ENCODE results near the gene SERGEF. TPM values are rescaled to one million over a fixed set of nuclear protein-coding genes. Genes with fewer than 3 reads are reported as not detected.

Gene SERGEF
- total and polyA plus RNA-seq, 2 experiments from 2014 or later, result 18.3 to 23.2 TPM

GRCh38 chr11:17767914-17768313 lies 244.9 kb downstream of the SERGEF start:
- in situ Hi-C loops (cut with MboI), result no loop called here
- no peak for DNase-seq
- Histone ChIP-seq H3K79me2 (ENCODE audit: insufficient read depth) (no peaks in the 10 kb centered on the region), H3K27me3 (replicated peaks; ENCODE audit: insufficient read depth) (no peaks in the 10 kb centered on the region), H3K36me3 (ENCODE audit: low read depth) (no peaks in the 10 kb centered on the region), H3K9ac (no peak overlapping the region), H2AFZ (no peak overlapping the region), H3K4me2 (ENCODE audit: unreplicated experiment) (no peak overlapping the region), H3K4me1 (ENCODE audit: insufficient read depth) (no peaks in the 10 kb centered on the region), H3K9me3 (ENCODE audit: low read depth) (no peaks in the 10 kb centered on the region), H3K9me2 (ENCODE audit: insufficient read depth) (no peaks in the 10 kb centered on the region), H3F3A (ENCODE audit: insufficient read depth) (no peaks in the 10 kb centered on the region), H4K20me1 (ENCODE audit: insufficient read depth) (no peaks in the 10 kb centered on the region), H3K4me3 (no peak overlapping the region), H3K27ac (no peak overlapping the region)
- TF ChIP-seq EZH2 (IDR thresholded peaks at IDR 0.05; ENCODE audit: insufficient read depth, poor library complexity, severe bottlenecking) (no peak), EZH2phosphoT487 (IDR thresholded peaks at IDR 0.05; ENCODE audit: insufficient read depth, low read depth) (no peak)
- 71 to 89% methylated on average over 2 of the region's 2 CpGs for WGBS, 2 experiments (ENCODE audit: low coverage in 1 of 2, low lambda C conversion rate in 2 of 2, missing lambda C conversion rate in 2 of 2)

GRCh38 chr11:17767301-17767885 lies 245.5 kb downstream of the SERGEF start:
- 67 to 77% methylated on average over 7 of the region's 7 CpGs for WGBS, 2 experiments (ENCODE audit: low coverage in 1 of 2, low lambda C conversion rate in 2 of 2, missing lambda C conversion rate in 2 of 2)
- no peak overlapping the region for H2AFZ ChIP-seq
- H3K9ac ChIP-seq, result no peak overlapping the region
- H3K36me3 ChIP-seq (ENCODE audit: low read depth), result no peaks in the 10 kb centered on the region
- no peak overlapping the region for H3K27ac ChIP-seq
- H3K4me1 ChIP-seq (ENCODE audit: insufficient read depth), result no peaks in the 10 kb centered on the region
- no peaks in the 10 kb centered on the region for H4K20me1 ChIP-seq (ENCODE audit: insufficient read depth)
- TF ChIP-seq EZH2 (IDR thresholded peaks at IDR 0.05; ENCODE audit: insufficient read depth, poor library complexity, severe bottlenecking), result no peak
- no peak for TF ChIP-seq EZH2phosphoT487 (IDR thresholded peaks at IDR 0.05; ENCODE audit: insufficient read depth, low read depth)
- no peaks in the 10 kb centered on the region for H3K27me3 ChIP-seq (replicated peaks; ENCODE audit: insufficient read depth)
- H3K9me3 ChIP-seq (ENCODE audit: low read depth), result no peaks in the 10 kb centered on the region
- no peaks in the 10 kb centered on the region for H3K79me2 ChIP-seq (ENCODE audit: insufficient read depth)
- no peaks in the 10 kb centered on the region for H3K9me2 ChIP-seq (ENCODE audit: insufficient read depth)
- in situ Hi-C loops (cut with MboI), result no loop called here
- peak; percentile 37 for DNase-seq
- H3K4me3 ChIP-seq, result no peak overlapping the region
- H3K4me2 ChIP-seq (ENCODE audit: unreplicated experiment), result no peak overlapping the region
- no peaks in the 10 kb centered on the region for H3F3A ChIP-seq (ENCODE audit: insufficient read depth)

DNA sequence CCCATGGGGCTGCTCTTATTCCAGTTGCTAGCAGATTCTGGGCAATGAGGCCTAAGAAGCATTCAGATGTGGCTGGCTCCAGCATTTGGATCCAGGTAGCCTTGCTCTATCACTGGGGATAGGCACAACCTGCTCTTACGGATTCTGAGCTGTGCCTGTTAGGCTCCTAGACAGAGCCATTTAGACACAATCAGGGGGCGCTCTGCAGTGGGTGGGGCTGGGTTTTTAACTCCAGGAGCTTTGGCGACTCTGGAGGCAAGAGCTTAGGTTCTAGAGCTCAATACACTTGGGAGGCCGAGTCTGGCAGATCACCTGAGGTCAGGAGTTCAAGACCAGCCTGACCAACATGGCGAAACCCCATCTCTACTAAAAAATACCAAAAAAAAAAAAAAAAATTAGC lies 246.3 kb downstream of the SERGEF start:
- H3K79me2 ChIP-seq (ENCODE audit: insufficient read depth), result no peaks in the 10 kb centered on the region
- H3F3A ChIP-seq (ENCODE audit: insufficient read depth), result no peaks in the 10 kb centered on the region
- H3K4me3 ChIP-seq, result no peak overlapping the region
- H3K36me3 ChIP-seq (ENCODE audit: low read depth), result no peaks in the 10 kb centered on the region
- DNase-seq, result no peak
- TF ChIP-seq EZH2 (IDR thresholded peaks at IDR 0.05; ENCODE audit: insufficient read depth, poor library complexity, severe bottlenecking) (no peak), EZH2phosphoT487 (IDR thresholded peaks at IDR 0.05; ENCODE audit: insufficient read depth, low read depth) (no peak)
- H3K4me1 ChIP-seq (ENCODE audit: insufficient read depth), result no peaks in the 10 kb centered on the region
- in situ Hi-C loops (cut with MboI), result no loop called here
- H4K20me1 ChIP-seq (ENCODE audit: insufficient read depth), result no peaks in the 10 kb centered on the region
- H3K9me3 ChIP-seq (ENCODE audit: low read depth), result no peaks in the 10 kb centered on the region
- no peaks in the 10 kb centered on the region for H3K9me2 ChIP-seq (ENCODE audit: insufficient read depth)
- 53 to 64% methylated on average over 4 to 5 of the region's 5 CpGs for WGBS, 2 experiments (ENCODE audit: low coverage in 1 of 2, low lambda C conversion rate in 2 of 2, missing lambda C conversion rate in 2 of 2)
- no peak overlapping the region for H3K4me2 ChIP-seq (ENCODE audit: unreplicated experiment)
- no peak overlapping the region for H3K9ac ChIP-seq
- H3K27me3 ChIP-seq (replicated peaks; ENCODE audit: insufficient read depth), result no peaks in the 10 kb centered on the region
- no peak overlapping the region for H3K27ac ChIP-seq
- no peak overlapping the region for H2AFZ ChIP-seq

DNA sequence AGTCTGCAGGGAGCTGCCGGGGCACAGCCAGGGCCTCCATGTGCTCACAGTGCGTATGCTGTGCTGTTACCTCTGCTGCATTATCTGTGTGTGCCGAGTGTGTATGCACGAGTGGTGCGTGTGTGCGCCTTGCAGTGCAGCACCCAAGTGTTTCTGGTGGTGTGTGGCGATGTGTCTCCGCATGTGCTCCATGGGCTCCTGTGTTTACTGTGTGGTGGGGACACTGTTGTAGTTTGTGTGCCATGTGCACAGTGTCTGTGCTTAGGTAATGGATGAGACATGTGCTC lies 246.8 kb downstream of the SERGEF start:
- H3K27me3 ChIP-seq (replicated peaks; ENCODE audit: insufficient read depth), result no peaks in the 10 kb centered on the region
- 77 to 82% methylated on average over 8 of the region's 8 CpGs for WGBS, 2 experiments (ENCODE audit: low coverage in 1 of 2, low lambda C conversion rate in 2 of 2, missing lambda C conversion rate in 2 of 2)
- H3K79me2 ChIP-seq (ENCODE audit: insufficient read depth), result no peaks in the 10 kb centered on the region
- H4K20me1 ChIP-seq (ENCODE audit: insufficient read depth), result no peaks in the 10 kb centered on the region
- no peak overlapping the region for H3K4me3 ChIP-seq
- H3K36me3 ChIP-seq (ENCODE audit: low read depth), result no peaks in the 10 kb centered on the region
- H3K4me2 ChIP-seq (ENCODE audit: unreplicated experiment), result no peak overlapping the region
- H3F3A ChIP-seq (ENCODE audit: insufficient read depth), result no peaks in the 10 kb centered on the region
- H3K9ac ChIP-seq, result no peak overlapping the region
- TF ChIP-seq EZH2phosphoT487 (IDR thresholded peaks at IDR 0.05; ENCODE audit: insufficient read depth, low read depth) (no peak), EZH2 (IDR thresholded peaks at IDR 0.05; ENCODE audit: insufficient read depth, poor library complexity, severe bottlenecking) (no peak)
- no peaks in the 10 kb centered on the region for H3K9me2 ChIP-seq (ENCODE audit: insufficient read depth)
- no peak for DNase-seq
- H3K4me1 ChIP-seq (ENCODE audit: insufficient read depth), result no peaks in the 10 kb centered on the region
- H2AFZ ChIP-seq, result no peak overlapping the region
- no peaks in the 10 kb centered on the region for H3K9me3 ChIP-seq (ENCODE audit: low read depth)
- in situ Hi-C loops (cut with MboI), result no loop called here
- H3K27ac ChIP-seq, result no peak overlapping the region
